OCI-LY3 (cell line): ENCODE measurements around the gene SYT11.
A peak's percentile ranks its signal among the peaks of the same experiment; 100 is the strongest.

Experiments used
- H2AFZ ChIP-seq: fragments of 200-600, 300-600 bp; shearing (Covaris generic); 2 replicates; pipeline ENCODE4 v1.6.0; 2014; ENCODE audit warnings: antibody characterized with exemption, low read depth, low read length
- H3K27ac ChIP-seq: fragments of 200-600, 300-600 bp; sonication (generic); 2 replicates; pipeline ENCODE4 v1.5.1; 2014; ENCODE audit warnings: mild to moderate bottlenecking, low read length, moderate library complexity, mixed read lengths
- H3K27me3 ChIP-seq: fragments of 200-600, 300-600 bp; sonication (generic); 2 replicates; pipeline ENCODE4 v1.6.1; 2014; ENCODE audit warnings: low read depth, low read length, mixed read lengths
- H3K36me3 ChIP-seq: fragments of 200-600, 300-600 bp; sonication (generic); replicated peaks from 2 replicates; pipeline ENCODE3; 2014; ENCODE audit warnings: low read depth, low read length, mixed read lengths
- H3K4me1 ChIP-seq: fragments of 300-600, 200-600 bp; sonication (generic); 2 replicates; pipeline ENCODE4 v1.6.1; 2014; ENCODE audit warnings: low read length, mixed read lengths
- H3K4me2 ChIP-seq: fragments of 200-600, 300-600 bp; sonication (generic); 2 replicates; pipeline ENCODE4 v1.6.1; 2014; ENCODE audit warnings: low read length, mixed read lengths
- H3K4me3 ChIP-seq: fragments of 300-600, 200-600 bp; sonication (generic); 2 replicates; pipeline ENCODE4 v1.5.1; 2014; ENCODE audit warnings: antibody characterized with exemption, mild to moderate bottlenecking, low read length, moderate library complexity
- H3K79me2 ChIP-seq: fragments of 300-600, 200-600 bp; shearing (Covaris generic); 2 replicates; pipeline ENCODE4 v1.6.1; 2014; ENCODE audit warnings: mild to moderate bottlenecking, low read length, mixed read lengths
- H3K9ac ChIP-seq: fragments of 300-600, 200-600 bp; shearing (Covaris generic); 2 replicates; pipeline ENCODE4 v1.6.0; 2014; ENCODE audit warnings: mild to moderate bottlenecking, low read length, moderate library complexity
- H3K9me3 ChIP-seq: fragments of 200-600, 300-600 bp; shearing (Covaris generic); 2 replicates; pipeline ENCODE4 v1.6.1; 2014; ENCODE audit warnings: low read length, mixed read lengths; ENCODE audit not compliant: insufficient read depth
- H4K20me1 ChIP-seq: fragments of 200-600, 300-600 bp; sonication (generic); 2 replicates; pipeline ENCODE4 v1.6.1; 2016; ENCODE audit warnings: low read length, mixed read lengths; ENCODE audit not compliant: insufficient read depth
- EZH2phosphoT487 ChIP-seq: fragments of 200-600 bp; shearing (Covaris generic); IDR thresholded peaks from 2 replicates; pipeline ENCODE4 v1.6.1; 2018; ENCODE audit warnings: antibody characterized with exemption, mixed run types, low read depth
- TF ChIP-seq, protein P1 (sequence below): fragments of 200-600, 300-600 bp; sonication (generic); IDR thresholded peaks from 2 replicates; pipeline ENCODE4 v1.5.1; 2014; ENCODE audit warnings: antibody characterized with exemption, low read length, low read depth

Gene SYT11

DNA sequence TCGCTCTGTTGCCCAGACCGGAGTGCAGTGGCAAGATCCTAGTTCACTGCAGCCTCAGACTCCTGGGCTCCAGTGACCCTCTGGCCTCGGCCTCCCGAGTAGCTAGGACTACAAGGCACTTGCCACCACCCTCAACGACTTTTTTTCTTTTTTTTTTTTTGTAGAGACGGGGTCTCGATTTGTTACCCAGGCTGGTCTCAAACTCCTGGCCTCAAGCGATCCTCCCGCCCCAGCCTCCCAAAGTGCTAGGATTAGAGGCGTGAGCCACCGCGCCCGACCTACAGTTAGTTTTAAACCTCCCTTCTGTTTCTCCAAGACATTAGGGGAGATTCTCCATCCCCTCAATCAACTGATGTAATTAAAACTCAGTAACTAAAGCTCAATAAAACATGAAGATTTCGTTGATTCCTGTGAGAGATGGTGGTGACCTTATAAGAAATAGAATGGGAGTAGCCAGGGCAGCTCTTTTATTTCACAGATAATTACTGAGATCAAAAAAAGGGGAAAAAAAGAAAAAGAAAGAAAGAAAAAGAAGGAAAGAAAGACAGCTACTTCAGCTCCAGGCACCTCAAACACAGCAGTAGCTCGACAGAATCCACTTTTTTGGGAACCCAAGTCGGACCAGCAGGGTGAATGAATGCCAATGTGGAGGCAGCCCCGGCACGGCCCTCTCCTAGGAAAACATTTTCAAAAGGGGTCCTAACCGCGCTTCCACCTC is 3.0 kb upstream of the SYT11 start:
- Histone ChIP-seq H3K4me3 (peak overlapping the region; percentile 83), H4K20me1 (no peaks in the 10 kb centered on the region), H3K27ac (peak overlapping the region; percentile 39), H3K4me2 (peak overlapping the region; percentile 92), H3K27me3 (no peaks in the 10 kb centered on the region), H3K4me1 (peaks cover 31% of the 10 kb centered on the region), H3K36me3 (peaks cover 26% of the 10 kb centered on the region), H2AFZ (peak overlapping the region; percentile 87), H3K9ac (peak overlapping the region; percentile 88), H3K79me2 (peaks cover 49% of the 10 kb centered on the region), H3K9me3 (no peaks in the 10 kb centered on the region)
- TF ChIP-seq EZH2phosphoT487 = no peak
- TF ChIP-seq, protein P1, sequence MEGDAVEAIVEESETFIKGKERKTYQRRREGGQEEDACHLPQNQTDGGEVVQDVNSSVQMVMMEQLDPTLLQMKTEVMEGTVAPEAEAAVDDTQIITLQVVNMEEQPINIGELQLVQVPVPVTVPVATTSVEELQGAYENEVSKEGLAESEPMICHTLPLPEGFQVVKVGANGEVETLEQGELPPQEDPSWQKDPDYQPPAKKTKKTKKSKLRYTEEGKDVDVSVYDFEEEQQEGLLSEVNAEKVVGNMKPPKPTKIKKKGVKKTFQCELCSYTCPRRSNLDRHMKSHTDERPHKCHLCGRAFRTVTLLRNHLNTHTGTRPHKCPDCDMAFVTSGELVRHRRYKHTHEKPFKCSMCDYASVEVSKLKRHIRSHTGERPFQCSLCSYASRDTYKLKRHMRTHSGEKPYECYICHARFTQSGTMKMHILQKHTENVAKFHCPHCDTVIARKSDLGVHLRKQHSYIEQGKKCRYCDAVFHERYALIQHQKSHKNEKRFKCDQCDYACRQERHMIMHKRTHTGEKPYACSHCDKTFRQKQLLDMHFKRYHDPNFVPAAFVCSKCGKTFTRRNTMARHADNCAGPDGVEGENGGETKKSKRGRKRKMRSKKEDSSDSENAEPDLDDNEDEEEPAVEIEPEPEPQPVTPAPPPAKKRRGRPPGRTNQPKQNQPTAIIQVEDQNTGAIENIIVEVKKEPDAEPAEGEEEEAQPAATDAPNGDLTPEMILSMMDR = no peak

DNA sequence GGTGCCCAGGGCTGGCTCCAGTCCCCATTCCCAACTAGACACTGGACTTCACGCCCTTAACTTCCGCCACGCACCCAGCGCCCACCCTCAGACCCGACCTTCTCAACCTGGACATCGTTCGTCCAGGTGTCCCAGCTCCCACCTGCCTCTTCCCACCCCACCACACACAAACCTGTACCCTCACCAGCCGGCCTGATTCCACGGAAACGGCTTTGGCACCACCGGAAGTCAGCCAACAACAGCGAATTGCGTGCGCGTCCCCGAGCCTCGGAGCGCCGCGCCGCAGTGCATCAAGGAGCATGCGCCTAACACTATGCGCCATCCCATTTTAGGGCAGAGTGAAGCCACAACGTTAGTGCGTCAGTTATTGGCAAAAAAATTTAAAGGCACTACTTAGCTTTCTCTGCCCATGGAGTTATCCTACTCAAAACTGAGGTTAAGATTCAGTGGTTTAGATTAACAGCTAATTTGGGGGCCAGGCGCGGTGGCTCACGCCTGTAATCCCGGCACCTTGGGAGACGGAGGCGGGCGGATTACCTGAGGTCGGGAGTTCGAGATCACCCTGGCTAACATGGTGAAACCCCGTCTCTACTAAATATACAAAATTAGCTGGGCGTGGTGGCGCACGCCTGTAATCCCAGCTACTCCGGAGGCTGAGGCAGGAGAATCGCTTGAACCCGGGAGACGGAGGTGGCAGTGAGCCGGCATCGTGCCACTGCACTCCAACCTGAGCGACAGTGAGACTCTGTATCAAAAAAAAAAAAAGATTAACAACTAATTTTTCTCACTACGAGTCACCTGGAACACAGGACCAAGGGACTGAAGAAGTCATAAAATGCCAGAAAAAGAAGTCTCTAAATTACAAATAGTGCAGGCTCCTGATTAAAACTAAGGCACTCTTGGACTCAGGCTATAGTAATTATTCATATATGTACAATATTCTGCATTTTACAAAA is 2.1 kb upstream of the SYT11 start, which contains the start of gene GON4L:
TSS of gene GON4L (minus strand) at position 240 of the 956 bp plus-strand sequence. CDS start 3,434 bp downstream, outside the sequence.
- Histone ChIP-seq H3K27me3 (no peaks in the 10 kb centered on the region), H2AFZ (peak within 1 kb of the TSS; percentile 87), H4K20me1 (no peaks in the 10 kb centered on the region), H3K36me3 (peaks cover 23% of the 10 kb centered on the region), H3K4me3 (peak within 1 kb of the TSS; percentile 83), H3K4me2 (peak within 1 kb of the TSS; percentile 92), H3K79me2 (peaks cover 40% of the 10 kb centered on the region), H3K27ac (peak within 1 kb of the TSS; percentile 84), H3K4me1 (peaks cover 31% of the 10 kb centered on the region), H3K9me3 (no peaks in the 10 kb centered on the region), H3K9ac (peak within 1 kb of the TSS; percentile 88)
- TF ChIP-seq, protein P1 = no peak
- TF ChIP-seq EZH2phosphoT487 = no peak

DNA sequence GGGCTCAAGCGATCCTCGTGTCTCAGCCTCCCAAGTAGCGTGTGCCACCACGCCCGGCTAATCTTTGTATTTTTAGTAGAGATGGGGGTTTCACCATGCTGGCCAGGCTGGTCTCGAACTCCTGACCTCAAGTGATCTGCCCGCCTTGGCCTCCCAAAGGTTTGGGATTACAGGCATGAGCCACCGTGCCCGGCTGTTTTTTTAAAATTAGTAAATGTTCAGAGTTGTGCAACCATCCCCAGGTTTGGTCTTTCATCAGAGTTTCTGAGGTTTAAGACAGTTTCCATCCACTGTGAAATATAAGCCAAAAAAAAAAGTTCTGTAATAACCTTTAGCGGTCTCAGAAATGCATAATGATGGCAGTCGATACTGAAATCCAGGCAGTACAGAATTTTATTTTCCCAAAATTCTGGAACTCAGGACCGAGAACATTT is 550 bp upstream of the SYT11 start:
- TF ChIP-seq, protein P1 = no peak
- no peak for TF ChIP-seq EZH2phosphoT487
- peak overlapping the region; percentile 84 for H3K27ac ChIP-seq
- peaks cover 31% of the 10 kb centered on the region for H3K4me1 ChIP-seq
- no peaks in the 10 kb centered on the region for H3K9me3 ChIP-seq
- H4K20me1 ChIP-seq = no peaks in the 10 kb centered on the region
- peaks cover 9% of the 10 kb centered on the region for H3K36me3 ChIP-seq
- peak overlapping the region; percentile 86 for H3K4me2 ChIP-seq
- H3K79me2 ChIP-seq = peaks cover 28% of the 10 kb centered on the region
- no peaks in the 10 kb centered on the region for H3K27me3 ChIP-seq
- H2AFZ ChIP-seq = peak overlapping the region; percentile 70
- peak overlapping the region; percentile 75 for H3K9ac ChIP-seq
- H3K4me3 ChIP-seq = peak overlapping the region; percentile 83
